ENCODE measurements around the gene DMAC2. TPM values are rescaled to one million over a fixed set of nuclear protein-coding genes. Genes with fewer than 3 reads are reported as not detected.

DMAC2 gene
- total RNA-seq, 3 donors from 2014 or later: 24.8 to 41.3 (median 31.6) TPM

GRCh38 chr19:41457241-41457640 is 17.5 kb upstream of the DMAC2 start:
- no peaks in the 10 kb centered on the region for H3K27me3 ChIP-seq
- H3K9me3 ChIP-seq: peaks cover 0 to under 1% of the 10 kb centered on the region in 2 donors
- intact Hi-C loops (cut with DNase I; ENCODE audit: low total_unique reads): no loop called here
- H3K36me3 ChIP-seq: no peaks in the 10 kb centered on the region
- H3K27ac ChIP-seq: peak overlapping the region; percentile 85 to 91
- H3K4me1 ChIP-seq: peaks cover 10 to 12% of the 10 kb centered on the region in 2 donors
- no peak overlapping the region for H3K4me3 ChIP-seq
- TF ChIP-seq POLR2A (IDR thresholded peaks at IDR 0.05) (no peak), CTCF (IDR thresholded peaks at IDR 0.05) (no peak), POLR2AphosphoS5 (IDR thresholded peaks at IDR 0.05) (no peak)
- DNase-seq (ENCODE audit: low spot score in 2 of 2): no peak

DNA sequence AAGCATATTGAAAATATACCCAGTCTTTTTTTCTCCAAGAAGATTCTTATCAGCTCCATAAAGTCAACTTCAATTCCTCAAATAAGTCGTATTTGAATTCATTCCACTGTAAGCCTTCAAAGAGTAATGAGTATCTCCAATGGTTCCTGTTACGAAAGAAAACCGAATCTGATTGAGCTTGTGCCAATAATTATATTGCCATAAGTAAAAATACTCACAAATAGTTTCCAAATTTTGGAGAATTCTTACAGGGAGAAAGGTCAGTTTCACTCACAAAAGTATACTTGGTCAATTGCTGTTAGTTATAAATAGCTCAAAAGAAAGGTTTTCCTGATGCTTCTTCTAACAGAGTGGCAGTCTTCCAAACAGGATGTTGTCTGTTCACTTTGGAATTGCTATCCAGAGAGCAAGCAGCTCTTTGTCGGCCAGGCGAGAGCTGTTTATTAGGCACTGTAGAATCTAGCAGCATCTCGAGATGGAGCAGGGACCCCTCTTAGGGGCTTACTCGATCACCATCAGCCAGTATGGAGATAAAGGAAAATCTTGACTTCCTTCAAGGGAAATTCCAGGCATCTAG is 16.7 kb upstream of the DMAC2 start:
- peak overlapping the region; percentile 85 to 91 for H3K27ac ChIP-seq
- no peaks in the 10 kb centered on the region for H3K27me3 ChIP-seq
- intact Hi-C loops (cut with DNase I; ENCODE audit: low total_unique reads): no loop called here
- no peaks in the 10 kb centered on the region for H3K36me3 ChIP-seq
- peak overlapping the region in 1 of 3 donors; percentile 46 for H3K4me3 ChIP-seq
- H3K4me1 ChIP-seq: peaks cover 10 to 12% of the 10 kb centered on the region in 2 donors
- TF ChIP-seq POLR2A (IDR thresholded peaks at IDR 0.05) (no peak), POLR2AphosphoS5 (IDR thresholded peaks at IDR 0.05) (peak in 1 of 3 donors; percentile 33)
- DNase-seq (ENCODE audit: low spot score in 2 of 2): peak in 1 of 2 donors; percentile 39
- no peaks in the 10 kb centered on the region for H3K9me3 ChIP-seq

GRCh38 chr19:41455936-41456335 is 16.2 kb upstream of the DMAC2 start:
- DNase-seq (ENCODE audit: low spot score in 2 of 2): no peak
- no peaks in the 10 kb centered on the region for H3K27me3 ChIP-seq
- no peaks in the 10 kb centered on the region for H3K9me3 ChIP-seq
- TF ChIP-seq POLR2AphosphoS5 (IDR thresholded peaks at IDR 0.05) (no peak), POLR2A (IDR thresholded peaks at IDR 0.05) (no peak), CTCF (IDR thresholded peaks at IDR 0.05) (no peak)
- H3K4me1 ChIP-seq: peaks cover 10 to 12% of the 10 kb centered on the region in 2 donors
- intact Hi-C loops (cut with DNase I; ENCODE audit: low total_unique reads): no loop called here
- H3K27ac ChIP-seq: peak overlapping the region; percentile 85 to 91
- peak overlapping the region in 1 of 3 donors; percentile 30 for H3K4me3 ChIP-seq
- H3K36me3 ChIP-seq: no peaks in the 10 kb centered on the region

DNA sequence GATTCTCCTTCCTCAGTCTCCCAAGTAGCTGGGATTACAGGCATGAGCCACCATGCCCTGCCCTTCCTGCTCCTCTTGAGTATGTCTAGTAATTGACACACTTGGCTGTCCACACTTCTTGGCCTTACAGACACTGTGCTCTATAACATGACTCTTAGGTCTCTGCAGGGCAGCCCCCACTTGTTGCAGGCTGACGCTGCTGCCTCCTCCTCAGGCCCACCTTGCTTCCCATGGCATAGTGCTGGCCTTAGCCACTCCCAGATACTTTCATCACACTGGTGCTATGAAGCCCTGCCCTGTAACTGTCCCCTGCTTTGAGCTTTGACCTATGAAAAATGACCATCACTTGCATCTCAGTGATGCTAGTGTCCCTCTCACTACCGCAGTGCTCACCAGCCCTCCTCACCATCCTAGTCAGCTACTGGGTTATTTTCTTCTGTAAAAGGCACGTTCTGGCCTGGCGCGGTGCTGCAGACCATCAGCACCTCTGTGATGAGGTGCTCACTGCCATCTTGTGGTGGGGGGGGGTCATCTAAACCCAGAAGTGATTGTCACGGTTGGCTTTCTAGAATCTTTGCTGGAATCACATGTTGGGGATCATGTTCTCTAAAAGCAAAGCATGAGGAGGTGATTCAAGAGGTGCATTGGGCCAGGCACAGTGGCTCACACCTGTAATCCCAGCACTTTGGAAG is 13.0 kb upstream of the DMAC2 start:
- peaks cover 10 to 12% of the 10 kb centered on the region in 2 donors for H3K4me1 ChIP-seq
- intact Hi-C loops (cut with DNase I; ENCODE audit: low total_unique reads): no loop called here
- H3K4me3 ChIP-seq: no peak overlapping the region
- no peaks in the 10 kb centered on the region for H3K27me3 ChIP-seq
- no peaks in the 10 kb centered on the region for H3K9me3 ChIP-seq
- H3K36me3 ChIP-seq: no peaks in the 10 kb centered on the region
- no peak overlapping the region for H3K27ac ChIP-seq
- DNase-seq (ENCODE audit: low spot score in 2 of 2): no peak
- no peak for TF ChIP-seq POLR2AphosphoS5 (IDR thresholded peaks at IDR 0.05)
- TF ChIP-seq CTCF (IDR thresholded peaks at IDR 0.05): no peak
- no peak for TF ChIP-seq POLR2A (IDR thresholded peaks at IDR 0.05)

- TF ChIP-seq POLR2AphosphoS5 (IDR thresholded peaks at IDR 0.05): no peak
- no peak for TF ChIP-seq POLR2A (IDR thresholded peaks at IDR 0.05)
- no peak overlapping the region for H3K27ac ChIP-seq
- H3K4me3 ChIP-seq: no peak overlapping the region
- H3K9me3 ChIP-seq: no peaks in the 10 kb centered on the region
- no peak for DNase-seq (ENCODE audit: low spot score in 2 of 2)
- no peaks in the 10 kb centered on the region for H3K36me3 ChIP-seq
- no peaks in the 10 kb centered on the region for H3K4me1 ChIP-seq
- H3K27me3 ChIP-seq: peaks cover 0 to 11% of the 10 kb centered on the region in 2 donors
- intact Hi-C loops (cut with DNase I; ENCODE audit: low total_unique reads): loop anchor here (10.0 kb wide), 1 partner anchor 95 kb away; no protein-coding TSS in a partner anchor
Observed at GRCh38 chr19:41449865-41450178, 10.1 kb upstream of the DMAC2 start.

Measured in breast epithelium (tissue), 4 donors.